ENCODE data around the gene SMYD2. TPM values are rescaled to one million over a fixed set of nuclear protein-coding genes. Genes with fewer than 3 reads are reported as not detected.

SMYD2 gene
- total RNA-seq, 1 experiment from 2014 or later, result 25.8 TPM

- H3K27ac ChIP-seq (ENCODE audit: low read depth, low read length, poor library complexity, severe bottlenecking), result no peak overlapping the region
- H3K27me3 ChIP-seq (replicated peaks; ENCODE audit: insufficient read depth, low read depth, low read length, poor library complexity), result no peaks in the 10 kb centered on the region
- H3K9me3 ChIP-seq (ENCODE audit: low read depth, low read length, poor library complexity, severe bottlenecking), result no peaks in the 10 kb centered on the region
- POLR2A ChIA-PET (ENCODE audit: low non-redundant PET), result no interaction called here
- CTCF ChIA-PET, result no interaction called here
- intact Hi-C loops (cut with micrococcal nuclease; ENCODE audit: unreplicated experiment), result loop anchor here (5.0 kb wide), 2 partner anchors 323 to 338 kb away; partner anchors contain the start of gene CENPF
- H3K36me3 ChIP-seq (ENCODE audit: insufficient read depth, low read length, poor library complexity, severe bottlenecking), result no peaks in the 10 kb centered on the region
- peaks cover 27% of the 10 kb centered on the region for H3K4me1 ChIP-seq (ENCODE audit: insufficient read depth, low read length, poor library complexity, severe bottlenecking)
- no TSS peak for BruUV-seq (replicated peaks)
- DNase-seq (ENCODE audit: low spot score), result peak; percentile 85
- no peak overlapping the region for H3K4me3 ChIP-seq (ENCODE audit: low read depth, low read length, poor library complexity, severe bottlenecking)
- TF ChIP-seq CTCF (conservative IDR thresholded peaks at IDR 0.05; ENCODE audit: low read depth, low read length) (no peak), EZH2 (IDR thresholded peaks at IDR 0.05; ENCODE audit: borderline replicate concordance, low read depth, low read length, poor library complexity, severe bottlenecking) (no peak)
Measured at GRCh38 chr1:214264196-214264595, 16.8 kb upstream of the SMYD2 start.

DNA sequence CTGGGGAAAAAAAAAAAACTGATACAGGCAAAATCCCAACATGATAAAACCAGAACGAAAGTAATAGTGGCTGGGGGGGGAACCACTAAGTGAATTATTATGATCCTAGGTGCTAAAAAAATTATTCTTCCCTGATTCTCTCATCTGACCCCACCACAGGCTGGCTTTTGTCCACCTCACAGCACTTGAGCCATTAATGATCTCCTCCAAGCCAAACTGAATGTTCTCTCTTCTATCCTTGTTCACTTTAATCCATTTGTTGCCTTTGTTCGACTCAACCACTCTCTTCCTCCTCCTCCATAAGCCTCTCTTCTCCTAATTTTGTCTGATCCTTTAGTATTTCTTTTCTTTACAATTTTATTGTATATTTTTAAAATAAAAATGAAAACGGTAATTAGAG, 16.0 kb upstream of the SMYD2 start:
- Histone ChIP-seq H3K9me3 (ENCODE audit: low read depth, low read length, poor library complexity, severe bottlenecking) (no peaks in the 10 kb centered on the region), H3K4me1 (ENCODE audit: insufficient read depth, low read length, poor library complexity, severe bottlenecking) (peaks cover 30% of the 10 kb centered on the region), H3K27me3 (replicated peaks; ENCODE audit: insufficient read depth, low read depth, low read length, poor library complexity) (no peaks in the 10 kb centered on the region), H3K4me3 (ENCODE audit: low read depth, low read length, poor library complexity, severe bottlenecking) (no peak overlapping the region), H3K27ac (ENCODE audit: low read depth, low read length, poor library complexity, severe bottlenecking) (no peak overlapping the region), H3K36me3 (ENCODE audit: insufficient read depth, low read length, poor library complexity, severe bottlenecking) (no peaks in the 10 kb centered on the region)
- intact Hi-C loops (cut with micrococcal nuclease; ENCODE audit: unreplicated experiment), result loop anchor here (5.0 kb wide), 2 partner anchors 322 to 337 kb away; partner anchors contain the start of gene CENPF
- ChIA-PET CTCF (no interaction called here), POLR2A (ENCODE audit: low non-redundant PET) (no interaction called here)
- BruUV-seq (replicated peaks), result no TSS peak
- TF ChIP-seq EZH2 (IDR thresholded peaks at IDR 0.05; ENCODE audit: borderline replicate concordance, low read depth, low read length, poor library complexity, severe bottlenecking) (no peak), CTCF (conservative IDR thresholded peaks at IDR 0.05; ENCODE audit: low read depth, low read length) (no peak)
- no peak for DNase-seq (ENCODE audit: low spot score)

GRCh38 chr1:214270097-214270650, 10.8 kb upstream of the SMYD2 start:
- no peak overlapping the region for H3K27ac ChIP-seq (ENCODE audit: low read depth, low read length, poor library complexity, severe bottlenecking)
- H3K27me3 ChIP-seq (replicated peaks; ENCODE audit: insufficient read depth, low read depth, low read length, poor library complexity), result no peaks in the 10 kb centered on the region
- no peaks in the 10 kb centered on the region for H3K9me3 ChIP-seq (ENCODE audit: low read depth, low read length, poor library complexity, severe bottlenecking)
- no TSS peak for BruUV-seq (replicated peaks)
- no peaks in the 10 kb centered on the region for H3K36me3 ChIP-seq (ENCODE audit: insufficient read depth, low read length, poor library complexity, severe bottlenecking)
- peaks cover 8% of the 10 kb centered on the region for H3K4me1 ChIP-seq (ENCODE audit: insufficient read depth, low read length, poor library complexity, severe bottlenecking)
- ChIA-PET POLR2A (ENCODE audit: low non-redundant PET) (no interaction called here), CTCF (no interaction called here)
- intact Hi-C loops (cut with micrococcal nuclease; ENCODE audit: unreplicated experiment), result no loop called here
- no peak for DNase-seq (ENCODE audit: low spot score)
- TF ChIP-seq CTCF (conservative IDR thresholded peaks at IDR 0.05; ENCODE audit: low read depth, low read length) (no peak), EZH2 (IDR thresholded peaks at IDR 0.05; ENCODE audit: borderline replicate concordance, low read depth, low read length, poor library complexity, severe bottlenecking) (no peak)
- no peak overlapping the region for H3K4me3 ChIP-seq (ENCODE audit: low read depth, low read length, poor library complexity, severe bottlenecking)

All from A673 (cell line).